HepG2 (cell line): ENCODE measurements around the gene EXOC3L4. TPM values are rescaled to one million over a fixed set of nuclear protein-coding genes. Genes with fewer than 3 reads are reported as not detected.

ENCODE experiments used
- BHLHE40 ChIP-seq: IDR thresholded peaks from 2 replicates; pipeline ENCODE4 v1.6.1; 2011; ENCODE audit warnings: low read length, improper control_type of control experiment
- CBFB ChIP-seq: sonication (generic); formaldehyde crosslinking; IDR thresholded peaks from 2 replicates; pipeline ENCODE4 v1.4.0; 2020; ENCODE audit warnings: missing genetic modification reagents
- CENPX ChIP-seq: sonication (generic); formaldehyde crosslinking; IDR thresholded peaks from 2 replicates; pipeline ENCODE4 v1.9.0; 2021; ENCODE audit warnings: mild to moderate bottlenecking, missing genetic modification reagents, moderate library complexity
- HMG20B ChIP-seq: conservative IDR thresholded peaks from 2 replicates; pipeline ENCODE4 v1.6.1; 2016; ENCODE audit warnings: missing genetic modification reagents, missing compliant biosample characterization
- HOXD1 ChIP-seq: sonication (generic); formaldehyde crosslinking; IDR thresholded peaks from 2 replicates; pipeline ENCODE4 v1.5.0; 2020; ENCODE audit warnings: missing genetic modification reagents
- KAT2B ChIP-seq: fragments of 150-350 bp; IDR thresholded peaks from 2 replicates; pipeline ENCODE4 v1.6.1; 2014; ENCODE audit warnings: low read depth, low read length, borderline replicate concordance
- KDM2A ChIP-seq: sonication (generic); formaldehyde crosslinking; IDR thresholded peaks from 2 replicates; pipeline ENCODE4 v1.4.0; 2020; ENCODE audit warnings: low read depth, missing genetic modification reagents, borderline replicate concordance
- MAF1 ChIP-seq: sonication (generic); formaldehyde crosslinking; IDR thresholded peaks from 2 replicates; pipeline ENCODE4 v1.5.0; 2020; ENCODE audit warnings: missing genetic modification reagents, borderline replicate concordance
- MIER2 ChIP-seq: IDR thresholded peaks from 2 replicates; pipeline ENCODE4 v1.6.1; 2016; ENCODE audit warnings: missing biosample characterization, missing genetic modification reagents
- MIXL1 ChIP-seq: IDR thresholded peaks from 2 replicates; pipeline ENCODE4 v1.6.1; 2016
- NR2F2 ChIP-seq: IDR thresholded peaks from 2 replicates; pipeline ENCODE4 v1.6.1; 2012; ENCODE audit warnings: low read depth, inconsistent platforms, borderline replicate concordance
- SAP130 ChIP-seq: IDR thresholded peaks from 2 replicates; pipeline ENCODE4 v1.6.1; 2016; ENCODE audit warnings: low read depth
- ZNF598 ChIP-seq: sonication (generic); formaldehyde crosslinking; IDR thresholded peaks from 2 replicates; pipeline ENCODE4 v1.5.1; 2020; ENCODE audit warnings: mild to moderate bottlenecking, missing genetic modification reagents, borderline replicate concordance
- ZNF776 ChIP-seq: sonication (generic); formaldehyde crosslinking; IDR thresholded peaks from 2 replicates; pipeline ENCODE4 v1.4.0; 2020; ENCODE audit warnings: mild to moderate bottlenecking, missing genetic modification reagents
- ZNF781 ChIP-seq: sonication (generic); formaldehyde crosslinking; IDR thresholded peaks from 2 replicates; pipeline ENCODE4 v1.5.1; 2020; ENCODE audit warnings: borderline replicate concordance, mild to moderate bottlenecking, missing genetic modification reagents; ENCODE audit errors: not compliant biosample characterization
- ZNF841 ChIP-seq: sonication (generic); formaldehyde crosslinking; IDR thresholded peaks from 2 replicates; pipeline ENCODE4 v1.8.1; 2023; ENCODE audit warnings: missing genetic modification reagents, borderline replicate concordance
- ZNF878 ChIP-seq: sonication (generic); formaldehyde crosslinking; IDR thresholded peaks from 2 replicates; pipeline ENCODE4 v1.8.1; 2023; ENCODE audit warnings: mild to moderate bottlenecking, missing genetic modification reagents, moderate library complexity
- ZNF891 ChIP-seq: sonication (generic); formaldehyde crosslinking; IDR thresholded peaks from 2 replicates; pipeline ENCODE4 v1.5.0; 2020; ENCODE audit warnings: mild to moderate bottlenecking, missing genetic modification reagents
- polyA plus RNA-seq, 8 experiments: library from polyadenylated mRNA; depleted of rRNA in 3 of 8; stranded (reverse) in 7 of 8; unstranded in 1 of 8; fragments of >200 nt; fragmentation: Illumina TruSeq in 4 of 8; extraction: Trizol in 4 of 8; gene quantifications; 2 replicates each; pipeline versions ENCODE4 v1.2.1 to v1.2.3, GENCODE V29; 2011 to 2016; ENCODE audit warnings: low read depth in 4 of 8, missing spikeins in 1 of 8, mixed read lengths in 1 of 8; ENCODE audit not compliant: insufficient read depth in 1 of 8
- total RNA-seq, 5 experiments: library from RNA; depleted of rRNA; stranded (reverse); fragments of >200 nt; fragmentation: Illumina TruSeq; extraction: Trizol; gene quantifications; 2 replicates each; pipeline ENCODE4 v1.2.3, GENCODE V29; 2016; ENCODE audit warnings: low read depth in 1 of 5
- TF ChIP-seq, protein P1 (sequence below): sonication (generic); formaldehyde crosslinking; IDR thresholded peaks from 2 replicates; pipeline ENCODE4 v1.4.0; 2020; ENCODE audit warnings: missing genetic modification reagents
- TF ChIP-seq, protein P2 (sequence below): IDR thresholded peaks from 2 replicates; pipeline ENCODE4 v1.6.1; 2016; ENCODE audit warnings: control low read depth
- TF ChIP-seq, protein P3 (sequence below): sonication (generic); formaldehyde crosslinking; IDR thresholded peaks from 2 replicates; pipeline ENCODE4 v1.8.1; 2023; ENCODE audit warnings: mild to moderate bottlenecking, missing genetic modification reagents, borderline replicate concordance
- TF ChIP-seq, protein P4 (sequence below): sonication (generic); formaldehyde crosslinking; IDR thresholded peaks from 2 replicates; pipeline ENCODE4 v1.4.0; 2020; ENCODE audit warnings: missing genetic modification reagents
- TF ChIP-seq, protein P5 (sequence below): IDR thresholded peaks from 2 replicates; pipeline ENCODE4 v1.6.1; 2016; ENCODE audit warnings: mild to moderate bottlenecking, missing biosample characterization, missing genetic modification reagents
- TF ChIP-seq, protein P6 (sequence below): sonication (generic); formaldehyde crosslinking; IDR thresholded peaks from 2 replicates; pipeline ENCODE4 v1.9.0; 2021; ENCODE audit warnings: missing genetic modification reagents, borderline replicate concordance

The EXOC3L4 gene
- total and polyA plus RNA-seq, 2 of the 13 experiments (the other 11 are each of a cell fraction or from before 2014, with no cell fraction given), result 11.8 to 27.0 TPM

DNA sequence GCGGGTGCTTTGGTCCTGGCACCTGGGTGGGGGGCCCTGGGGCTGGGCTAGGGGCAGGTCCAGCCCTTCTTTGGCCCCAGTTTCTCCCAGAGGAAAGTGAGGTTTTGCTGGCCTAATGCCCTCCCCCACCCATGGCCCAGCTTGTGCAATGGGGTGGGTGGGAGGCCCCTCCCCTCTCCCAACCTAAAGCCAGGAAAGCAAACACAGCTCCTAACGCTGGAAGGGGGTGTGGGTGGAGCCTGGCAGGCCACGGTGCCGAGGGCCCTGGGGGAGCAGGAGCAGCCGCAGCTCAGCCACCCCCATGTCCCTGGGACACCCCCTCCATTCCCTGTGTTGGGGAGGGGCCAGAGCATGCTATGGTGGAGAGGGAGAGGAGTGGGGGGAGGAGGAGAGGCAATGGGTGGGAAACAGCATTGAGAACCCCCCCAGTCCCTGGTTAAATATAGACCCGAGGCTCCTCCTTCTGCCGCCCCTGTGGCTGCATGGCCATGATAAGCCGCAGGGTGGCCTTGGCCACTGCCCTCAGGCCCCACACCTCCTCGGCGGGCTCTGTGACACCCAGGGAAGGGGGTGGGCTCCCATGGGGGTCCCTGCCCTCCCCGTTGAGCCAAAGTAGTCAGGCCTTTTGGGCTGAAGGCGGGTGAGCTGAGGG is 4.7 kb downstream of the EXOC3L4 start (continued):
- TF ChIP-seq ZNF776 (CRISPR knock-in tag) (peak; percentile 35; the same call in 1 of the 2 replicates), MAF1 (CRISPR knock-in tag) (peak; percentile 80; the same call in 1 of the 2 replicates), ZNF841 (CRISPR knock-in tag) (no peak), HOXD1 (CRISPR knock-in tag) (peak; percentile 84; the same call in 1 of the 2 replicates), CENPX (CRISPR knock-in tag) (no peak), MIER2 (0 out of 2 replicates have a peak, but pooled peaks have one; percentile 27), ZNF781 (no peak), ZNF878 (no peak), CBFB (CRISPR knock-in tag) (peak; percentile 75), KAT2B (no peak), MIXL1 (CRISPR knock-in tag) (0 out of 2 replicates have a peak, but pooled peaks have one; percentile 27), SAP130 (CRISPR knock-in tag) (peak; percentile 90), HMG20B (CRISPR knock-in tag) (peak; percentile 82), NR2F2 (no peak; the same call in 1 of the 2 replicates), BHLHE40 (no peak), KDM2A (peak; percentile 30; the same call in 1 of the 2 replicates), ZNF891 (CRISPR knock-in tag) (peak; percentile 24; the same call in 1 of the 2 replicates), ZNF598 (CRISPR knock-in tag) (0 out of 2 replicates have a peak, but pooled peaks have one; percentile 10)
- TF ChIP-seq, protein P1, sequence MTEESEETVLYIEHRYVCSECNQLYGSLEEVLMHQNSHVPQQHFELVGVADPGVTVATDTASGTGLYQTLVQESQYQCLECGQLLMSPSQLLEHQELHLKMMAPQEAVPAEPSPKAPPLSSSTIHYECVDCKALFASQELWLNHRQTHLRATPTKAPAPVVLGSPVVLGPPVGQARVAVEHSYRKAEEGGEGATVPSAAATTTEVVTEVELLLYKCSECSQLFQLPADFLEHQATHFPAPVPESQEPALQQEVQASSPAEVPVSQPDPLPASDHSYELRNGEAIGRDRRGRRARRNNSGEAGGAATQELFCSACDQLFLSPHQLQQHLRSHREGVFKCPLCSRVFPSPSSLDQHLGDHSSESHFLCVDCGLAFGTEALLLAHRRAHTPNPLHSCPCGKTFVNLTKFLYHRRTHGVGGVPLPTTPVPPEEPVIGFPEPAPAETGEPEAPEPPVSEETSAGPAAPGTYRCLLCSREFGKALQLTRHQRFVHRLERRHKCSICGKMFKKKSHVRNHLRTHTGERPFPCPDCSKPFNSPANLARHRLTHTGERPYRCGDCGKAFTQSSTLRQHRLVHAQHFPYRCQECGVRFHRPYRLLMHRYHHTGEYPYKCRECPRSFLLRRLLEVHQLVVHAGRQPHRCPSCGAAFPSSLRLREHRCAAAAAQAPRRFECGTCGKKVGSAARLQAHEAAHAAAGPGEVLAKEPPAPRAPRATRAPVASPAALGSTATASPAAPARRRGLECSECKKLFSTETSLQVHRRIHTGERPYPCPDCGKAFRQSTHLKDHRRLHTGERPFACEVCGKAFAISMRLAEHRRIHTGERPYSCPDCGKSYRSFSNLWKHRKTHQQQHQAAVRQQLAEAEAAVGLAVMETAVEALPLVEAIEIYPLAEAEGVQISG, result peak; percentile 77
- TF ChIP-seq, protein P2, sequence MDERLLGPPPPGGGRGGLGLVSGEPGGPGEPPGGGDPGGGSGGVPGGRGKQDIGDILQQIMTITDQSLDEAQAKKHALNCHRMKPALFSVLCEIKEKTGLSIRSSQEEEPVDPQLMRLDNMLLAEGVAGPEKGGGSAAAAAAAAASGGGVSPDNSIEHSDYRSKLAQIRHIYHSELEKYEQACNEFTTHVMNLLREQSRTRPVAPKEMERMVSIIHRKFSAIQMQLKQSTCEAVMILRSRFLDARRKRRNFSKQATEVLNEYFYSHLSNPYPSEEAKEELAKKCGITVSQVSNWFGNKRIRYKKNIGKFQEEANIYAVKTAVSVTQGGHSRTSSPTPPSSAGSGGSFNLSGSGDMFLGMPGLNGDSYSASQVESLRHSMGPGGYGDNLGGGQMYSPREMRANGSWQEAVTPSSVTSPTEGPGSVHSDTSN, result 0 out of 2 replicates have a peak, but pooled peaks have one; percentile 30
- TF ChIP-seq, protein P3, sequence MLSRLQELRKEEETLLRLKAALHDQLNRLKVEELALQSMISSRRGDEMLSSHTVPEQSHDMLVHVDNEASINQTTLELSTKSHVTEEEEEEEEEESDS, result no peak
- TF ChIP-seq, protein P4, sequence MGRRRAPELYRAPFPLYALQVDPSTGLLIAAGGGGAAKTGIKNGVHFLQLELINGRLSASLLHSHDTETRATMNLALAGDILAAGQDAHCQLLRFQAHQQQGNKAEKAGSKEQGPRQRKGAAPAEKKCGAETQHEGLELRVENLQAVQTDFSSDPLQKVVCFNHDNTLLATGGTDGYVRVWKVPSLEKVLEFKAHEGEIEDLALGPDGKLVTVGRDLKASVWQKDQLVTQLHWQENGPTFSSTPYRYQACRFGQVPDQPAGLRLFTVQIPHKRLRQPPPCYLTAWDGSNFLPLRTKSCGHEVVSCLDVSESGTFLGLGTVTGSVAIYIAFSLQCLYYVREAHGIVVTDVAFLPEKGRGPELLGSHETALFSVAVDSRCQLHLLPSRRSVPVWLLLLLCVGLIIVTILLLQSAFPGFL (CRISPR knock-in tag), result no peak
- TF ChIP-seq, protein P5, sequence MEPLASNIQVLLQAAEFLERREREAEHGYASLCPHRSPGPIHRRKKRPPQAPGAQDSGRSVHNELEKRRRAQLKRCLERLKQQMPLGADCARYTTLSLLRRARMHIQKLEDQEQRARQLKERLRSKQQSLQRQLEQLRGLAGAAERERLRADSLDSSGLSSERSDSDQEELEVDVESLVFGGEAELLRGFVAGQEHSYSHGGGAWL, result no peak; the same call in 1 of the 2 replicates
- TF ChIP-seq, protein P6, sequence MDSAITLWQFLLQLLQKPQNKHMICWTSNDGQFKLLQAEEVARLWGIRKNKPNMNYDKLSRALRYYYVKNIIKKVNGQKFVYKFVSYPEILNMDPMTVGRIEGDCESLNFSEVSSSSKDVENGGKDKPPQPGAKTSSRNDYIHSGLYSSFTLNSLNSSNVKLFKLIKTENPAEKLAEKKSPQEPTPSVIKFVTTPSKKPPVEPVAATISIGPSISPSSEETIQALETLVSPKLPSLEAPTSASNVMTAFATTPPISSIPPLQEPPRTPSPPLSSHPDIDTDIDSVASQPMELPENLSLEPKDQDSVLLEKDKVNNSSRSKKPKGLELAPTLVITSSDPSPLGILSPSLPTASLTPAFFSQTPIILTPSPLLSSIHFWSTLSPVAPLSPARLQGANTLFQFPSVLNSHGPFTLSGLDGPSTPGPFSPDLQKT (CRISPR knock-in tag), result no peak
